H1 (cell line): ENCODE measurements around the gene SMIM41. TPM values are rescaled to one million over a fixed set of nuclear protein-coding genes. Genes with fewer than 3 reads are reported as not detected.

Experiments used
- ATF3 ChIP-seq: IDR thresholded peaks from 2 replicates; pipeline ENCODE4 v1.6.1; 2011; ENCODE audit warnings: low read depth, mild to moderate bottlenecking, low read length; ENCODE audit not compliant: insufficient read depth
- BCL11A ChIP-seq, 2 experiments: IDR thresholded peaks; one replicate each; pipeline ENCODE4 v1.6.1; 2011; ENCODE audit warnings: low read depth in 2 of 2, low read length in 2 of 2, mild to moderate bottlenecking in 2 of 2
- CREB1 ChIP-seq: IDR thresholded peaks from 2 replicates; pipeline ENCODE4 v1.6.1; 2012; ENCODE audit warnings: inconsistent platforms
- EGR1 ChIP-seq: IDR thresholded peaks from 2 replicates; pipeline ENCODE4 v1.6.1; 2011; ENCODE audit warnings: low read depth, low read length, borderline replicate concordance
- KDM4A ChIP-seq: IDR thresholded peaks from one replicate; pipeline ENCODE4 v1.7.1; 2012; ENCODE audit warnings: low read depth, mild to moderate bottlenecking, moderate library complexity, low read length, inconsistent platforms; ENCODE audit not compliant: severe bottlenecking
- MAFK ChIP-seq: IDR thresholded peaks from 2 replicates; pipeline ENCODE4 v1.6.1; 2012; ENCODE audit warnings: low read depth, mild to moderate bottlenecking, improper control_type of control experiment, low read length
- NANOG ChIP-seq: IDR thresholded peaks from 2 replicates; pipeline ENCODE4 v1.6.1; 2011; ENCODE audit warnings: low read length, low read depth, mild to moderate bottlenecking, inconsistent platforms; ENCODE audit not compliant: insufficient read depth, poor library complexity, severe bottlenecking
- POU5F1 ChIP-seq: IDR thresholded peaks from 2 replicates; pipeline ENCODE4 v1.6.1; 2011; ENCODE audit warnings: low read depth, mild to moderate bottlenecking, low read length, moderate library complexity
- RAD21 ChIP-seq, 2 experiments: IDR thresholded peaks in 1 of 2; conservative IDR thresholded peaks in 1 of 2; 2 replicates each; pipeline ENCODE4 v1.6.1; 2011; ENCODE audit warnings: low read depth in 2 of 2, low read length in 2 of 2, improper control_type of control experiment in 1 of 2, inconsistent platforms in 1 of 2, mild to moderate bottlenecking in 1 of 2, moderate library complexity in 1 of 2
- SIN3A ChIP-seq, 2 experiments: IDR thresholded peaks in 1 of 2; conservative IDR thresholded peaks in 1 of 2; 2 replicates each; pipeline ENCODE4 v1.6.1; 2011 to 2012; ENCODE audit warnings: low read length in 2 of 2, improper control_type of control experiment in 1 of 2, low read depth in 1 of 2, mild to moderate bottlenecking in 1 of 2
- SP2 ChIP-seq: IDR thresholded peaks from 2 replicates; pipeline ENCODE4 v1.6.1; 2012; ENCODE audit warnings: mild to moderate bottlenecking, low read length, inconsistent platforms
- SP4 ChIP-seq: IDR thresholded peaks from 2 replicates; pipeline ENCODE4 v1.6.1; 2012; ENCODE audit warnings: low read length, inconsistent platforms
- TAF1 ChIP-seq: IDR thresholded peaks from 2 replicates; pipeline ENCODE4 v1.6.1; 2011; ENCODE audit warnings: mild to moderate bottlenecking, low read depth, low read length
- TAF7 ChIP-seq: optimal IDR thresholded peaks from 2 replicates; pipeline ENCODE3; 2011; ENCODE audit warnings: low read depth, mild to moderate bottlenecking, inconsistent platforms, low read length, moderate library complexity, borderline replicate concordance
- ZNF274 ChIP-seq: IDR thresholded peaks from 2 replicates; pipeline ENCODE4 v1.7.0; 2012; ENCODE audit warnings: low read length, borderline replicate concordance; ENCODE audit errors: extremely low read depth
- polyA plus RNA-seq, 7 experiments: library from polyadenylated mRNA; depleted of rRNA in 3 of 7; stranded (reverse) in 5 of 7; unstranded in 2 of 7; fragments of >200 nt in 5 of 7; fragments of 200-250 nt in 2 of 7; gene quantifications; 1 replicate in 5 of 7; 2 replicates in 1 of 7; 4 replicates in 1 of 7; pipeline versions ENCODE4 v1.2.1 to v1.2.3, GENCODE V29; 2011 to 2013; ENCODE audit warnings: missing spikeins in 2 of 7, mixed read lengths in 2 of 7
- total RNA-seq: library from RNA; stranded (reverse); fragmentation: NEBNext Ultra II Directional; extraction: Animal tissue kit (Norgen Biotek cat#: 25700); gene quantifications from 2 replicates; pipeline ENCODE4 v1.2.1, GENCODE V29; 2021

SMIM41 gene
- total and polyA plus RNA-seq, 2 of the 8 experiments (the other 6 are each of a cell fraction or from before 2014, with no cell fraction given) = 0.28 to 0.98 TPM

- no peak for TF ChIP-seq NANOG
- peak; percentile 48 for TF ChIP-seq TAF7
- TF ChIP-seq SP2 = no peak
- no peak for TF ChIP-seq SIN3A (conservative IDR thresholded peaks at IDR 0.05 in 1 of 2, IDR thresholded peaks at IDR 0.05 in 1 of 2; ENCODE audit: low read depth in 1 of 2, low read length in 2 of 2)
- no peak for TF ChIP-seq BCL11A (IDR thresholded peaks at IDR 0.05; ENCODE audit: low read depth in 2 of 2, low read length in 2 of 2)
- no peak for TF ChIP-seq SP4
- TF ChIP-seq MAFK = no peak
- TF ChIP-seq RAD21 (IDR thresholded peaks at IDR 0.05 in 1 of 2, conservative IDR thresholded peaks at IDR 0.05 in 1 of 2; ENCODE audit: low read depth in 2 of 2, low read length in 2 of 2) = peak; percentile 81 to 82
- TF ChIP-seq ZNF274 = no peak
- TF ChIP-seq EGR1 = no peak; the same call in 1 of the 2 replicates
- TF ChIP-seq TAF1 = peak; percentile 51; the same call in 1 of the 2 replicates
- TF ChIP-seq POU5F1 = no peak
- no peak for TF ChIP-seq ATF3
- peak; percentile 48 for TF ChIP-seq KDM4A
- no peak; the same call in 1 of the 2 replicates for TF ChIP-seq CREB1
These were observed 72.6 kb downstream of the SMIM41 start (continued) for GRCh38 chr12:52151837-52152783.
